ENCODE data around the gene RARA. TPM values are rescaled to one million over a fixed set of nuclear protein-coding genes. Genes with fewer than 3 reads are reported as not detected.

Gene RARA
- polyA plus RNA-seq, 3 donors: 14.9 to 63.9 (median 29.4) TPM

- Histone ChIP-seq H3K9me3 (replicated peaks in 1 of 2; ENCODE audit: control insufficient read depth in 1 of 2, insufficient read depth in 1 of 2, low read length in 2 of 2) (no peaks in the 10 kb centered on the region), H3K27ac (ENCODE audit: low read depth in 1 of 2, low read length in 2 of 2) (no peak overlapping the region), H3K4me1 (ENCODE audit: control insufficient read depth in 1 of 2, insufficient read depth in 2 of 2, low read length in 2 of 2) (no peaks in the 10 kb centered on the region), H4K20me1 (ENCODE audit: insufficient read depth, low read length) (no peaks in the 10 kb centered on the region), H3K4me3 (replicated peaks in 1 of 3; ENCODE audit: low read depth in 2 of 3, low read length in 3 of 3) (no peak overlapping the region), H3K9ac (ENCODE audit: insufficient read depth, low read length, poor library complexity, severe bottlenecking) (no peak overlapping the region), H3K4me2 (replicated peaks; ENCODE audit: extremely low read depth, low read length, poor library complexity, severe bottlenecking) (no peak overlapping the region), H3K36me3 (replicated peaks in 1 of 2; ENCODE audit: control insufficient read depth in 1 of 2, insufficient read depth in 2 of 2, low read length in 2 of 2) (peaks cover 13 to 40% of the 10 kb centered on the region in 2 donors), H3K79me2 (ENCODE audit: insufficient read depth, low read length) (peaks cover 7% of the 10 kb centered on the region), H2AFZ (ENCODE audit: insufficient read depth, low read depth, low read length, poor library complexity, severe bottlenecking) (no peak overlapping the region), H3K27me3 (ENCODE audit: control insufficient read depth in 2 of 2, insufficient read depth in 2 of 2, low read length in 2 of 2) (no peaks in the 10 kb centered on the region)
- H3K36me3 Mint-ChIP-seq: peaks cover 26 to 45% of the 10 kb centered on the region in 2 donors
- H3K9me3 Mint-ChIP-seq: no peaks in the 10 kb centered on the region
- intact Hi-C loops (cut with micrococcal nuclease): no loop called here
- no peaks in the 10 kb centered on the region for H3K4me1 Mint-ChIP-seq
- H3K4me3 Mint-ChIP-seq: no peak overlapping the region
- peaks cover 0 to 2% (median 0%) of the 10 kb centered on the region in 3 donors for H3K27me3 Mint-ChIP-seq (ENCODE audit: low read depth in 3 of 3)
- no peak for TF ChIP-seq CTCF (IDR thresholded peaks at IDR 0.05)
- WGBS (ENCODE audit: insufficient coverage): 83% methylated on average over 1 of the region's 5 CpGs
- peak overlapping the region in 1 of 7 donors; percentile 33 for H3K27ac Mint-ChIP-seq
- DNase-seq: no peak
Measured at GRCh38 chr17:40295488-40296436, 13.2 kb upstream of the RARA start.

- no peak overlapping the region for H2AFZ ChIP-seq (ENCODE audit: insufficient read depth, low read depth, low read length, poor library complexity, severe bottlenecking)
- H3K27ac ChIP-seq (ENCODE audit: low read depth in 1 of 2, low read length in 2 of 2): no peak overlapping the region
- intact Hi-C loops (cut with micrococcal nuclease): no loop called here
- no CpG with 5 or more reads among the region's 2 CpGs for WGBS (ENCODE audit: insufficient coverage)
- H3K9ac ChIP-seq (ENCODE audit: insufficient read depth, low read length, poor library complexity, severe bottlenecking): no peak overlapping the region
- DNase-seq: no peak
- no peak overlapping the region for H3K4me3 Mint-ChIP-seq
- no peaks in the 10 kb centered on the region for H3K4me1 ChIP-seq (ENCODE audit: control insufficient read depth in 1 of 2, insufficient read depth in 2 of 2, low read length in 2 of 2)
- peaks cover 0 to 2% (median 0%) of the 10 kb centered on the region in 3 donors for H3K27me3 Mint-ChIP-seq (ENCODE audit: low read depth in 3 of 3)
- no peak overlapping the region for H3K27ac Mint-ChIP-seq
- no peaks in the 10 kb centered on the region for H4K20me1 ChIP-seq (ENCODE audit: insufficient read depth, low read length)
- no peaks in the 10 kb centered on the region for H3K27me3 ChIP-seq (ENCODE audit: control insufficient read depth in 2 of 2, insufficient read depth in 2 of 2, low read length in 2 of 2)
- no peak overlapping the region for H3K4me3 ChIP-seq (replicated peaks in 1 of 3; ENCODE audit: low read depth in 2 of 3, low read length in 3 of 3)
- no peaks in the 10 kb centered on the region for H3K4me1 Mint-ChIP-seq
- no peak overlapping the region for H3K4me2 ChIP-seq (replicated peaks; ENCODE audit: extremely low read depth, low read length, poor library complexity, severe bottlenecking)
- TF ChIP-seq CTCF (IDR thresholded peaks at IDR 0.05): no peak
- no peaks in the 10 kb centered on the region for H3K9me3 ChIP-seq (replicated peaks in 1 of 2; ENCODE audit: control insufficient read depth in 1 of 2, insufficient read depth in 1 of 2, low read length in 2 of 2)
- H3K9me3 Mint-ChIP-seq: no peaks in the 10 kb centered on the region
- no peaks in the 10 kb centered on the region for H3K79me2 ChIP-seq (ENCODE audit: insufficient read depth, low read length)
- H3K36me3 Mint-ChIP-seq: peaks cover 26 to 45% of the 10 kb centered on the region in 2 donors
- H3K36me3 ChIP-seq (replicated peaks in 1 of 2; ENCODE audit: control insufficient read depth in 1 of 2, insufficient read depth in 2 of 2, low read length in 2 of 2): peaks cover 13 to 40% of the 10 kb centered on the region in 2 donors
Measured at GRCh38 chr17:40297511-40297910, 11.5 kb upstream of the RARA start.

Data from CD14-positive monocyte (primary cell).